ENCODE data around the gene SHROOM2. TPM values are rescaled to one million over a fixed set of nuclear protein-coding genes. Genes with fewer than 3 reads are reported as not detected.
"Not testable (repeated sequence)": the region's sequence is repeated elsewhere in the genome, so short reads cannot be mapped to it uniquely, and the experiment has no call there.

The SHROOM2 gene
- total and polyA plus RNA-seq, 10 donors, result 0.21 to 3.7 (median 1.6) TPM

- Histone ChIP-seq H3K9me3 (peaks cover 0 to 20% (median 10%) of the 10 kb centered on the region in 8 donors), H3K4me3 (no peak overlapping the region), H3K27ac (no peak overlapping the region), H3K36me3 (no peaks in the 10 kb centered on the region), H3K4me1 (no peaks in the 10 kb centered on the region), H3K27me3 (replicated peaks in 1 of 7) (peaks cover 0 to 4% (median 0%) of the 10 kb centered on the region in 7 donors)
- DNase-seq, result peak; percentile 35
- intact Hi-C loops (cut with DNase I; ENCODE audit: low total_unique reads), result no loop called here
- 68 to 85% (median 72%) methylated on average over 3 to 5 of the region's 5 CpGs for WGBS, 5 donors
- TF ChIP-seq POLR2A (IDR thresholded peaks at IDR 0.05) (no peak), CTCF (IDR thresholded peaks at IDR 0.05 in 8 of 11, conservative IDR thresholded peaks at IDR 0.05 in 3 of 11) (no peak), POLR2AphosphoS5 (IDR thresholded peaks at IDR 0.05) (no peak)
These were observed 18.2 kb downstream of the SHROOM2 start for GRCh38 chrX:9804444-9804843.

GRCh38 chrX:9805956-9806355 lies 19.7 kb downstream of the SHROOM2 start:
- peak; percentile 8 for DNase-seq
- 91 to 96% (median 95%) methylated on average over 6 to 7 of the region's 7 CpGs for WGBS, 5 donors
- Histone ChIP-seq H3K4me1 (no peaks in the 10 kb centered on the region), H3K9me3 (peaks cover 0 to 5% (median 0%) of the 10 kb centered on the region in 8 donors), H3K4me3 (no peak overlapping the region), H3K27me3 (replicated peaks in 1 of 7) (no peaks in the 10 kb centered on the region), H3K36me3 (no peaks in the 10 kb centered on the region), H3K27ac (no peak overlapping the region)
- intact Hi-C loops (cut with DNase I; ENCODE audit: low total_unique reads), result no loop called here
- TF ChIP-seq POLR2AphosphoS5 (IDR thresholded peaks at IDR 0.05), result no peak
- no peak for TF ChIP-seq CTCF (IDR thresholded peaks at IDR 0.05 in 8 of 11, conservative IDR thresholded peaks at IDR 0.05 in 3 of 11)
- TF ChIP-seq POLR2A (IDR thresholded peaks at IDR 0.05), result no peak

- TF ChIP-seq CTCF (IDR thresholded peaks at IDR 0.05 in 8 of 11, conservative IDR thresholded peaks at IDR 0.05 in 3 of 11), result no peak
- TF ChIP-seq POLR2AphosphoS5 (IDR thresholded peaks at IDR 0.05), result no peak
- no peak for TF ChIP-seq POLR2A (IDR thresholded peaks at IDR 0.05)
- H3K4me1 ChIP-seq, result no peaks in the 10 kb centered on the region
- H3K27ac ChIP-seq, result no peak overlapping the region
- no peaks in the 10 kb centered on the region for H3K27me3 ChIP-seq (replicated peaks in 1 of 7)
- DNase-seq, result peak; percentile 37
- H3K36me3 ChIP-seq, result no peaks in the 10 kb centered on the region
- WGBS, 5 donors, result 78 to 92% (median 87%) methylated on average over 11 to 14 of the region's 14 CpGs
- intact Hi-C loops (cut with DNase I; ENCODE audit: low total_unique reads), result no loop called here
- no peak overlapping the region for H3K4me3 ChIP-seq
- no peaks in the 10 kb centered on the region for H3K9me3 ChIP-seq
These were observed 21.3 kb downstream of the SHROOM2 start for GRCh38 chrX:9807355-9808182.

GRCh38 chrX:9809876-9810275 lies 23.6 kb downstream of the SHROOM2 start:
- WGBS, 5 donors, result 88 to 94% (median 90%) methylated on average over 5 of the region's 5 CpGs
- H3K9me3 ChIP-seq; H3K27me3 ChIP-seq (replicated peaks in 1 of 7); H3K4me3 ChIP-seq; DNase-seq; H3K27ac ChIP-seq; intact Hi-C loops (cut with DNase I; ENCODE audit: low total_unique reads); H3K36me3 ChIP-seq; H3K4me1 ChIP-seq: not testable (repeated sequence)

- H3K36me3 ChIP-seq; H3K4me3 ChIP-seq; H3K27ac ChIP-seq; intact Hi-C loops (cut with DNase I; ENCODE audit: low total_unique reads); H3K9me3 ChIP-seq; H3K4me1 ChIP-seq; H3K27me3 ChIP-seq (replicated peaks in 1 of 7): not testable (repeated sequence)
- DNase-seq, result peak; percentile 23
- WGBS, 5 donors, result 94 to 100% (median 95%) methylated on average over 1 to 3 of the region's 3 CpGs
These were observed 24.9 kb downstream of the SHROOM2 start for GRCh38 chrX:9811086-9811485.
